ENCODE measurements around the gene PIGR. TPM values are rescaled to one million over a fixed set of nuclear protein-coding genes. Genes with fewer than 3 reads are reported as not detected.

Gene PIGR
- polyA plus RNA-seq, 1 of the 3 experiments (the other 2 are of a cell fraction) = not detected

DNA sequence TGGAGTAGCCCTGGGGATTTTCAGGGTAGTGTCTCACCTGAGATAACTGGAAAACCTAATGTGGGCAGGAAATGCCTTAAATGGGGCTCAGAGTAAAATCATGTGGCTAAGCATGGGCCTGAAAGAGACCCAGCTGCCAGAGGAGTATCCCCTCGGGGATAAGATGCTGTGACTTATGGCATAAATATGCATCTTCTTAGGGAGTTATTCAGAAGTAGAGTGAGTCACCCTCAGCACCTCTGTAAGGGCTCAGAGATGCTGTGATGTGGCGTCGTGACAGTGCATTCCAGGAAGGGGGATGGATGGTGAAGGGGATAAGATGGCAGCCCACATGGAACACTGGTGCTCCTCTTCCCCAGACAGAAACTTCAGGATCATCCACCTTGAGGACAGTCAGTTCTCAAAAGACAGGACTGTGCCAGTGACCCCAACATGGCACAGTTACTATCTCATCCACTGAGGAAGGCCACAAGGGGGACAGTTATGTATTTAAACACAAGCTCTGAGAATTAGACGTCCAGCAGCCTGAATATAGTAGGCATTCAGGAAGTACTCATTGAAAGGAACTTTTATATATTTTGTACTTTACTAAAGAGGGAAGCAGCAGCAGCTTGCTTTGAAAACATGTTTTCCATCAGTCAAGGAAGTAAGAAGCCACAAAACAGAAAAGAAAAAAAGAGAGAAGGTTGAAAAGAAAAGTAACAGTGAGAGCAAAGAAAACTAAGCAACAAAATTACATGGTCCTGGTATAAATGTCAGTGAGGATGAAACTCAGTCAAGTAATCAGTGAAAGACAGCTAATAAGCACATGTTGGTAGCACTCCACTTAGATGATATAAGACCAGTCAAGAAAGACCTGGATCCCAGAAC is 40.7 kb downstream of the PIGR start (continued):
- TF ChIP-seq, protein P1, sequence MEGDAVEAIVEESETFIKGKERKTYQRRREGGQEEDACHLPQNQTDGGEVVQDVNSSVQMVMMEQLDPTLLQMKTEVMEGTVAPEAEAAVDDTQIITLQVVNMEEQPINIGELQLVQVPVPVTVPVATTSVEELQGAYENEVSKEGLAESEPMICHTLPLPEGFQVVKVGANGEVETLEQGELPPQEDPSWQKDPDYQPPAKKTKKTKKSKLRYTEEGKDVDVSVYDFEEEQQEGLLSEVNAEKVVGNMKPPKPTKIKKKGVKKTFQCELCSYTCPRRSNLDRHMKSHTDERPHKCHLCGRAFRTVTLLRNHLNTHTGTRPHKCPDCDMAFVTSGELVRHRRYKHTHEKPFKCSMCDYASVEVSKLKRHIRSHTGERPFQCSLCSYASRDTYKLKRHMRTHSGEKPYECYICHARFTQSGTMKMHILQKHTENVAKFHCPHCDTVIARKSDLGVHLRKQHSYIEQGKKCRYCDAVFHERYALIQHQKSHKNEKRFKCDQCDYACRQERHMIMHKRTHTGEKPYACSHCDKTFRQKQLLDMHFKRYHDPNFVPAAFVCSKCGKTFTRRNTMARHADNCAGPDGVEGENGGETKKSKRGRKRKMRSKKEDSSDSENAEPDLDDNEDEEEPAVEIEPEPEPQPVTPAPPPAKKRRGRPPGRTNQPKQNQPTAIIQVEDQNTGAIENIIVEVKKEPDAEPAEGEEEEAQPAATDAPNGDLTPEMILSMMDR (IDR thresholded peaks at IDR 0.05) = no peak
- TF ChIP-seq NRF1 (IDR thresholded peaks at IDR 0.05; ENCODE audit: low read depth, low read length) (no peak), YY1 (IDR thresholded peaks at IDR 0.05; ENCODE audit: low read depth) (no peak), SMC3 (IDR thresholded peaks at IDR 0.05; ENCODE audit: low read depth, low read length) (no peak), MEF2A (IDR thresholded peaks at IDR 0.05; ENCODE audit: borderline replicate concordance, low read depth) (no peak), RFX5 (IDR thresholded peaks at IDR 0.05; ENCODE audit: low read length) (no peak), EZH2phosphoT487 (IDR thresholded peaks at IDR 0.05; ENCODE audit: borderline replicate concordance, low read depth) (no peak), FOXJ3 (CRISPR knock-in tag; IDR thresholded peaks at IDR 0.05) (no peak), NFIC (IDR thresholded peaks at IDR 0.05; ENCODE audit: borderline replicate concordance) (no peak; the same call in 1 of the 2 replicates), FOXM1 (IDR thresholded peaks at IDR 0.05; ENCODE audit: low read depth) (no peak), TAF1 (IDR thresholded peaks at IDR 0.05; ENCODE audit: borderline replicate concordance, low read depth, low read length) (no peak), TEAD4 (IDR thresholded peaks at IDR 0.05; ENCODE audit: borderline replicate concordance, insufficient read depth) (no peak), CHD2 (IDR thresholded peaks at IDR 0.05; ENCODE audit: low read length, partially characterized antibody) (no peak), MXI1 (IDR thresholded peaks at IDR 0.05; ENCODE audit: low read depth, low read length) (no peak), GABPA (IDR thresholded peaks at IDR 0.05; ENCODE audit: low read depth) (no peak)
- TF ChIP-seq, protein P2, sequence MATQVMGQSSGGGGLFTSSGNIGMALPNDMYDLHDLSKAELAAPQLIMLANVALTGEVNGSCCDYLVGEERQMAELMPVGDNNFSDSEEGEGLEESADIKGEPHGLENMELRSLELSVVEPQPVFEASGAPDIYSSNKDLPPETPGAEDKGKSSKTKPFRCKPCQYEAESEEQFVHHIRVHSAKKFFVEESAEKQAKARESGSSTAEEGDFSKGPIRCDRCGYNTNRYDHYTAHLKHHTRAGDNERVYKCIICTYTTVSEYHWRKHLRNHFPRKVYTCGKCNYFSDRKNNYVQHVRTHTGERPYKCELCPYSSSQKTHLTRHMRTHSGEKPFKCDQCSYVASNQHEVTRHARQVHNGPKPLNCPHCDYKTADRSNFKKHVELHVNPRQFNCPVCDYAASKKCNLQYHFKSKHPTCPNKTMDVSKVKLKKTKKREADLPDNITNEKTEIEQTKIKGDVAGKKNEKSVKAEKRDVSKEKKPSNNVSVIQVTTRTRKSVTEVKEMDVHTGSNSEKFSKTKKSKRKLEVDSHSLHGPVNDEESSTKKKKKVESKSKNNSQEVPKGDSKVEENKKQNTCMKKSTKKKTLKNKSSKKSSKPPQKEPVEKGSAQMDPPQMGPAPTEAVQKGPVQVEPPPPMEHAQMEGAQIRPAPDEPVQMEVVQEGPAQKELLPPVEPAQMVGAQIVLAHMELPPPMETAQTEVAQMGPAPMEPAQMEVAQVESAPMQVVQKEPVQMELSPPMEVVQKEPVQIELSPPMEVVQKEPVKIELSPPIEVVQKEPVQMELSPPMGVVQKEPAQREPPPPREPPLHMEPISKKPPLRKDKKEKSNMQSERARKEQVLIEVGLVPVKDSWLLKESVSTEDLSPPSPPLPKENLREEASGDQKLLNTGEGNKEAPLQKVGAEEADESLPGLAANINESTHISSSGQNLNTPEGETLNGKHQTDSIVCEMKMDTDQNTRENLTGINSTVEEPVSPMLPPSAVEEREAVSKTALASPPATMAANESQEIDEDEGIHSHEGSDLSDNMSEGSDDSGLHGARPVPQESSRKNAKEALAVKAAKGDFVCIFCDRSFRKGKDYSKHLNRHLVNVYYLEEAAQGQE (IDR thresholded peaks at IDR 0.05; ENCODE audit: low read depth, low read length) = no peak
- TF ChIP-seq, protein P3, sequence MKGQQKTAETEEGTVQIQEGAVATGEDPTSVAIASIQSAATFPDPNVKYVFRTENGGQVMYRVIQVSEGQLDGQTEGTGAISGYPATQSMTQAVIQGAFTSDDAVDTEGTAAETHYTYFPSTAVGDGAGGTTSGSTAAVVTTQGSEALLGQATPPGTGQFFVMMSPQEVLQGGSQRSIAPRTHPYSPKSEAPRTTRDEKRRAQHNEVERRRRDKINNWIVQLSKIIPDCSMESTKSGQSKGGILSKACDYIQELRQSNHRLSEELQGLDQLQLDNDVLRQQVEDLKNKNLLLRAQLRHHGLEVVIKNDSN (IDR thresholded peaks at IDR 0.05; ENCODE audit: borderline replicate concordance, low read depth) = no peak
- TF ChIP-seq, protein P4, sequence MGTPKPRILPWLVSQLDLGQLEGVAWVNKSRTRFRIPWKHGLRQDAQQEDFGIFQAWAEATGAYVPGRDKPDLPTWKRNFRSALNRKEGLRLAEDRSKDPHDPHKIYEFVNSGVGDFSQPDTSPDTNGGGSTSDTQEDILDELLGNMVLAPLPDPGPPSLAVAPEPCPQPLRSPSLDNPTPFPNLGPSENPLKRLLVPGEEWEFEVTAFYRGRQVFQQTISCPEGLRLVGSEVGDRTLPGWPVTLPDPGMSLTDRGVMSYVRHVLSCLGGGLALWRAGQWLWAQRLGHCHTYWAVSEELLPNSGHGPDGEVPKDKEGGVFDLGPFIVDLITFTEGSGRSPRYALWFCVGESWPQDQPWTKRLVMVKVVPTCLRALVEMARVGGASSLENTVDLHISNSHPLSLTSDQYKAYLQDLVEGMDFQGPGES (IDR thresholded peaks at IDR 0.05; ENCODE audit: low read depth, low read length) = no peak

Data from SK-N-SH (cell line).